Mucosa of descending colon (tissue), 3 donors: ENCODE measurements around the gene AGFG2. TPM values are rescaled to one million over a fixed set of nuclear protein-coding genes. Genes with fewer than 3 reads are reported as not detected.
"Not testable (repeated sequence)": the region's sequence is repeated elsewhere in the genome, so short reads cannot be mapped to it uniquely, and the experiment has no call there.

ENCODE experiments used
- ATAC-seq: fragments of 200-7000 bp; cut with Tn5 transposase; one replicate; pipeline ENCODE4 v1.9.1; 2020; ENCODE audit warnings: mild to moderate bottlenecking, moderate library complexity
- DNase-seq, 3 donors: peaks; one replicate each; pipeline ENCODE4 v3.0.0-alpha.2; 2020
- H3K36me3 ChIP-seq: fragments of 200-600 bp; one replicate; pipeline ENCODE4 v1.8.0; 2021; ENCODE audit warnings: low read depth, mild to moderate bottlenecking
- H3K4me1 ChIP-seq: fragments of 200-600 bp; one replicate; pipeline ENCODE4 v1.8.0; 2021; ENCODE audit warnings: low read depth, mild to moderate bottlenecking
- H3K4me3 ChIP-seq: fragments of 200-600 bp; one replicate; pipeline ENCODE4 v1.8.0; 2021; ENCODE audit warnings: mild to moderate bottlenecking
- H3K9me3 ChIP-seq: fragments of 200-600 bp; one replicate; pipeline ENCODE4 v1.8.0; 2021; ENCODE audit warnings: mild to moderate bottlenecking
- CTCF ChIP-seq: fragments of 200-600 bp; IDR thresholded peaks from one replicate; pipeline ENCODE4 v1.8.0; 2022; ENCODE audit warnings: antibody characterized with exemption, mild to moderate bottlenecking
- intact Hi-C, 2 donors: fragments of 100-400 bp; cut with DNase I in 1 of 2; cut with micrococcal nuclease in 1 of 2; formaldehyde crosslinking; loops; one replicate each; pipeline versions ENCODE4 v1.11.0 to v1.11.1; 2022; cut with DNase I, micrococcal nuclease
- total RNA-seq, 3 donors: library from RNA; stranded (reverse); fragmentation: NEBNext Ultra II Directional in 2 of 3; extraction: Animal tissue kit (Norgen Biotek cat#: 25700) in 2 of 3; gene quantifications; one replicate each; pipeline versions ENCODE4 v1.2.1 to v1.2.4, GENCODE V29; 2021 to 2023
- donor health status: DM: no; HTN: no; CAD: no; lungs with moderate emphysema.
- donor health status: DM: no; HTN: no; CAD: no.
- donor health status: DM: no; HTN: yes; CAD: no.

Gene AGFG2
- total RNA-seq, 3 donors from 2014 or later: 56.5 to 113 (median 58.1) TPM

GRCh38 chr7:100546926-100547800 is 8.2 kb downstream of the AGFG2 start:
- ATAC-seq: peak; percentile 53

GRCh38 chr7:100547872-100548271 is 8.9 kb downstream of the AGFG2 start:
- ATAC-seq (no peak), DNase-seq (no peak)
- Histone ChIP-seq H3K4me3 (no peak overlapping the region), H3K36me3 (no peaks in the 10 kb centered on the region), H3K4me1 (peaks cover 49% of the 10 kb centered on the region), H3K9me3 (no peaks in the 10 kb centered on the region)
- intact Hi-C loops: no loop called here
- no peak for TF ChIP-seq CTCF

More at GRCh38 chr7:100546926-100547800, 8.2 kb downstream of the AGFG2 start:
- Histone ChIP-seq H3K4me3 (no peak overlapping the region), H3K9me3 (no peaks in the 10 kb centered on the region), H3K36me3 (no peaks in the 10 kb centered on the region), H3K4me1 (peaks cover 49% of the 10 kb centered on the region)
- intact Hi-C loops: no loop called here
- DNase-seq: peak in 1 of 3 donors; percentile 56
- no peak for TF ChIP-seq CTCF

GRCh38 chr7:100548446-100548845 is 9.4 kb downstream of the AGFG2 start:
- H3K36me3 ChIP-seq, intact Hi-C loops, ATAC-seq, H3K9me3 ChIP-seq, DNase-seq, H3K4me3 ChIP-seq: not testable (repeated sequence)
- peaks cover 46% of the 10 kb centered on the region for H3K4me1 ChIP-seq

GRCh38 chr7:100552532-100552931 is 13.5 kb downstream of the AGFG2 start:
- intact Hi-C loops: loop anchor here in 1 of 2 donors (10.0 kb wide), 1 partner anchor 78 kb away; the partner anchor contains the start of gene TSC22D4
- ATAC-seq (no peak), DNase-seq (no peak)
- peaks cover 3% of the 10 kb centered on the region for H3K36me3 ChIP-seq
- TF ChIP-seq CTCF: no peak
- H3K4me1 ChIP-seq: peaks cover 16% of the 10 kb centered on the region
- H3K4me3 ChIP-seq: no peak overlapping the region
- no peaks in the 10 kb centered on the region for H3K9me3 ChIP-seq

- TF ChIP-seq CTCF: no peak
- ATAC-seq (no peak), DNase-seq (no peak)
- peaks cover 11% of the 10 kb centered on the region for H3K4me1 ChIP-seq
- intact Hi-C loops: loop anchor here in 1 of 2 donors (10.0 kb wide), 1 partner anchor 78 kb away; the partner anchor contains the start of gene TSC22D4
- no peaks in the 10 kb centered on the region for H3K9me3 ChIP-seq
- H3K4me3 ChIP-seq: no peak overlapping the region
- H3K36me3 ChIP-seq: peaks cover 3% of the 10 kb centered on the region
These were observed 14.0 kb downstream of the AGFG2 start for GRCh38 chr7:100553032-100553431.

GRCh38 chr7:100555701-100556100 is 16.7 kb downstream of the AGFG2 start:
- H3K36me3 ChIP-seq: peaks cover 3% of the 10 kb centered on the region
- ATAC-seq: no peak
- intact Hi-C loops: loop anchor here in 1 of 2 donors (10.0 kb wide), 1 partner anchor 81 kb away; the partner anchor contains the start of gene TSC22D4

More at GRCh38 chr7:100555701-100556100, 16.7 kb downstream of the AGFG2 start:
- no peaks in the 10 kb centered on the region for H3K9me3 ChIP-seq
- DNase-seq: no peak
- H3K4me3 ChIP-seq: no peak overlapping the region
- TF ChIP-seq CTCF: no peak
- H3K4me1 ChIP-seq: peaks cover 7% of the 10 kb centered on the region
